HG03066 (cell line): ENCODE measurements around the gene TFEB.

Source experiments
- ATAC-seq: cut with Tn5 transposase; IDR thresholded peaks from one replicate; pipeline ENCODE4 v1.9.1; 2021; ENCODE audit warnings: low read depth; ENCODE audit not compliant: unreplicated experiment

TFEB gene

GRCh38 chr6:41642090-41642959 lies 93.1 kb downstream of the TFEB start:
- ATAC-seq = no peak

GRCh38 chr6:41641352-41641925 lies 94.0 kb downstream of the TFEB start:
- no peak for ATAC-seq

- ATAC-seq = no peak
Observed at GRCh38 chr6:41640426-41640825, 95.0 kb downstream of the TFEB start.

GRCh38 chr6:41639809-41640371 lies 95.5 kb downstream of the TFEB start:
- no peak for ATAC-seq

- ATAC-seq = no peak
Observed at GRCh38 chr6:41638935-41639808, 96.2 kb downstream of the TFEB start.

GRCh38 chr6:41638002-41638934 lies 97.1 kb downstream of the TFEB start, which contains the start of gene MDFI:
Gene MDFI, plus strand, starts transcription at chr6:41638468. Its CDS starts 282 bp downstream, at chr6:41638750.
- no peak for ATAC-seq

GRCh38 chr6:41637194-41638001 lies 98.0 kb downstream of the TFEB start:
- ATAC-seq = no peak

- no peak for ATAC-seq
Observed at GRCh38 chr6:41636833-41637193, 98.6 kb downstream of the TFEB start.

GRCh38 chr6:41635365-41635764 lies 100.0 kb downstream of the TFEB start:
- ATAC-seq = no peak

GRCh38 chr6:41634657-41635056 lies 100.8 kb downstream of the TFEB start:
- no peak for ATAC-seq
